Gastroesophageal sphincter (tissue), 3 donors: ENCODE measurements around the gene DNAH17.

Experiments
- CTCF ChIP-seq, 4 experiments: fragments of 200-600 bp in 2 of 4; fragments of 450-650 bp in 2 of 4; sonication (generic) in 1 of 4; IDR thresholded peaks; one replicate each; pipeline ENCODE4 v1.5.1; 2017 to 2019; ENCODE audit warnings: antibody characterized with exemption in 4 of 4, mild to moderate bottlenecking in 2 of 4, moderate library complexity in 2 of 4
- EP300 ChIP-seq: sonication (generic); formaldehyde crosslinking; IDR thresholded peaks from one replicate; pipeline ENCODE4 v1.6.1; 2017; ENCODE audit warnings: antibody characterized with exemption, mild to moderate bottlenecking
- POLR2A ChIP-seq, 2 donors: fragments of 450-650 bp; IDR thresholded peaks; one replicate each; pipeline ENCODE4 v1.6.1; 2017; ENCODE audit warnings: antibody characterized with exemption in 2 of 2, mild to moderate bottlenecking in 2 of 2, moderate library complexity in 1 of 2
- POLR2AphosphoS5 ChIP-seq: sonication (generic); formaldehyde crosslinking; IDR thresholded peaks from one replicate; pipeline ENCODE4 v1.6.1; 2017; ENCODE audit warnings: antibody characterized with exemption

DNA sequence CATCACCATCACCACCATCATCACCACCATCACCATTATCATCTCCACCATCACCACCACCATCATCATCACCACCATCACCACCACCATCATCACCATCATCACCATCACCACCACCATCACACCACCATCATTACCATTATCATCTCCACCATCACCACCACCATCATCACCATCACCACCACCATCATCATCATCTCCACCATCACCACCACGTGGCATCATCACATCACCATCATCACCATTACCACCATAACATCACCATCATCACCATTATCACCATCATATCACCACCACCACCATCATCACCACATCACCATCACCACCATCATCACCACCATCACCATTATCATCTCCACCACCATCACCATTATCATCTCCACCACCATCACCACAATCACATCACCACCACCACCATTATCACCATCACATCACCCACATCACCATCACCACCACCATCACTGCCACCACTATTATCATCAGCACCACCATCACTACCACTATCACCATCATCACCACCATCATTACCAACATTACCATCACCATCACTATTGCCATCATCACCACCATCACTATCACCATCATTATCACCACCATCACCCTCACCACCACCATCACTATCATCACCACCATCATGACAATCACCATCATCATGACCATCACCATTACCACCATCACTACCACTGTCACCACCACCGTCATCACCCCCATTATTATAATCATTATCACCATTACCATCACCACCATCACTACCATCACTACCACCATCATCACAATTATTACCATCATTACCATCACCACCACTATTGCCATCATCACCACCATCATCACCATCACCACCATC lies 99.1 kb downstream of the DNAH17 start:
- TF ChIP-seq CTCF (IDR thresholded peaks at IDR 0.05) (no peak), POLR2A (IDR thresholded peaks at IDR 0.05) (no peak), EP300 (no peak), POLR2AphosphoS5 (no peak)
